ENCODE measurements around the gene XPC.
"Not testable (repeated sequence)": the region's sequence is repeated elsewhere in the genome, so short reads cannot be mapped to it uniquely, and the experiment has no call there.

DNA sequence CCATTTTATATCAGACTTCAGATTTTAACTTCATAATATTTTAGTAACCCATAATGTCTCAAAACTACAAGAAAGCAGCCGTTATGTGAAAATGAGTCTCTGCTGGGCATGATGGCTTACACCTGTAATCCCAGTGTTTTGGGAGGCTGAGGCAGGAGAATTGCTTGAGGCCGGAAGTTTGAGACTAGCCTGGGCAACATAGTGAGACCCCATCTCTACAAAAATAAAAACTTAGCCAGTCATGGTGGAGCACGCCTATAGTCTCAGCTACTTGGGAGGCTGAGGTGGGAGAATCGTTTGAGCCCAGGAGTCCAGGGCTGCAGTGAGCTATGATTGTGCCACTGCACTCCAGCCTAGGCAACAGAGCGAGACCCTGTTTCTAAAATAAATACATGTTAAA, 68.6 kb downstream of the XPC start:
- TF ChIP-seq, protein P1, sequence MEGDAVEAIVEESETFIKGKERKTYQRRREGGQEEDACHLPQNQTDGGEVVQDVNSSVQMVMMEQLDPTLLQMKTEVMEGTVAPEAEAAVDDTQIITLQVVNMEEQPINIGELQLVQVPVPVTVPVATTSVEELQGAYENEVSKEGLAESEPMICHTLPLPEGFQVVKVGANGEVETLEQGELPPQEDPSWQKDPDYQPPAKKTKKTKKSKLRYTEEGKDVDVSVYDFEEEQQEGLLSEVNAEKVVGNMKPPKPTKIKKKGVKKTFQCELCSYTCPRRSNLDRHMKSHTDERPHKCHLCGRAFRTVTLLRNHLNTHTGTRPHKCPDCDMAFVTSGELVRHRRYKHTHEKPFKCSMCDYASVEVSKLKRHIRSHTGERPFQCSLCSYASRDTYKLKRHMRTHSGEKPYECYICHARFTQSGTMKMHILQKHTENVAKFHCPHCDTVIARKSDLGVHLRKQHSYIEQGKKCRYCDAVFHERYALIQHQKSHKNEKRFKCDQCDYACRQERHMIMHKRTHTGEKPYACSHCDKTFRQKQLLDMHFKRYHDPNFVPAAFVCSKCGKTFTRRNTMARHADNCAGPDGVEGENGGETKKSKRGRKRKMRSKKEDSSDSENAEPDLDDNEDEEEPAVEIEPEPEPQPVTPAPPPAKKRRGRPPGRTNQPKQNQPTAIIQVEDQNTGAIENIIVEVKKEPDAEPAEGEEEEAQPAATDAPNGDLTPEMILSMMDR (IDR thresholded peaks at IDR 0.05; ENCODE audit: low read depth, low read length), result not testable (repeated sequence)
- not testable (repeated sequence) for TF ChIP-seq EZH2phosphoT487 (IDR thresholded peaks at IDR 0.05; ENCODE audit: low read depth)

Measured in OCI-LY3 (cell line).